ENCODE data around the gene WDFY4.

DNA sequence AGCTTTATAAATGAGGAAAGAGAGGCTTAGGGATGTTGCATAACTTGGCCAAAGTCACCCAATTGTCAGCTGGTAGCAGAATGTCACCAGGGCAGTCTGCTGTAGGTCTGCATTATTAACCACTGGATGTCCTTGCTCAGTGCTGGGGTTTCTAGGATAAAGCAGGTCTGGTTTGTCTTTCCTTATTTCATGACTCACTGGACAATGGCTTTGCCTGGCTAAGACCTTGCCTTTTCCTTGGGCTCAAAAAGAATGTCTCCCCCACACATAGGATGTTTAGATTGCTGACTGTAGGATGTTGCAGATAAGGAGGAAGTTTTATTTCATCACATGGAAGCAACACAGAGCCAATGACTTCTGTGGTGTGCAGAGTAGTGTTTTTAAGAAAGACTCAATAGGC, 29.4 kb downstream of the WDFY4 start:
- TF ChIP-seq, protein P1, sequence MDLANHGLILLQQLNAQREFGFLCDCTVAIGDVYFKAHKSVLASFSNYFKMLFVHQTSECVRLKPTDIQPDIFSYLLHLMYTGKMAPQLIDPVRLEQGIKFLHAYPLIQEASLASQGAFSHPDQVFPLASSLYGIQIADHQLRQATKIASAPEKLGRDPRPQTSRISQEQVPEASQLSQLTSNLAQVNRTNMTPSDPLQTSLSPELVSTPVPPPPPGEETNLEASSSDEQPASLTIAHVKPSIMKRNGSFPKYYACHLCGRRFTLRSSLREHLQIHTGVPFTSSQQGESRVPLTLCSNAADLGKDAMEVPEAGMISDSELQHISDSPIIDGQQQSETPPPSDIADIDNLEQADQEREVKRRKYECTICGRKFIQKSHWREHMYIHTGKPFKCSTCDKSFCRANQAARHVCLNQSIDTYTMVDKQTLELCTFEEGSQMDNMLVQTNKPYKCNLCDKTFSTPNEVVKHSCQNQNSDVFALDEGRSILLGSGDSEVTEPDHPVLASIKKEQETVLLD (CRISPR knock-in tag; IDR thresholded peaks at IDR 0.05; ENCODE audit: low read depth), result no peak
- TF ChIP-seq ZNF781 (CRISPR knock-in tag; IDR thresholded peaks at IDR 0.05; ENCODE audit: borderline replicate concordance, not compliant biosample characterization), result no peak
- TF ChIP-seq, protein P2, sequence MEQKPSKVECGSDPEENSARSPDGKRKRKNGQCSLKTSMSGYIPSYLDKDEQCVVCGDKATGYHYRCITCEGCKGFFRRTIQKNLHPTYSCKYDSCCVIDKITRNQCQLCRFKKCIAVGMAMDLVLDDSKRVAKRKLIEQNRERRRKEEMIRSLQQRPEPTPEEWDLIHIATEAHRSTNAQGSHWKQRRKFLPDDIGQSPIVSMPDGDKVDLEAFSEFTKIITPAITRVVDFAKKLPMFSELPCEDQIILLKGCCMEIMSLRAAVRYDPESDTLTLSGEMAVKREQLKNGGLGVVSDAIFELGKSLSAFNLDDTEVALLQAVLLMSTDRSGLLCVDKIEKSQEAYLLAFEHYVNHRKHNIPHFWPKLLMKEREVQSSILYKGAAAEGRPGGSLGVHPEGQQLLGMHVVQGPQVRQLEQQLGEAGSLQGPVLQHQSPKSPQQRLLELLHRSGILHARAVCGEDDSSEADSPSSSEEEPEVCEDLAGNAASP (CRISPR knock-in tag; IDR thresholded peaks at IDR 0.05; ENCODE audit: borderline replicate concordance), result no peak
- TF ChIP-seq NFE2L2 (IDR thresholded peaks at IDR 0.05; ENCODE audit: low read length), result no peak
- TF ChIP-seq, protein P3, sequence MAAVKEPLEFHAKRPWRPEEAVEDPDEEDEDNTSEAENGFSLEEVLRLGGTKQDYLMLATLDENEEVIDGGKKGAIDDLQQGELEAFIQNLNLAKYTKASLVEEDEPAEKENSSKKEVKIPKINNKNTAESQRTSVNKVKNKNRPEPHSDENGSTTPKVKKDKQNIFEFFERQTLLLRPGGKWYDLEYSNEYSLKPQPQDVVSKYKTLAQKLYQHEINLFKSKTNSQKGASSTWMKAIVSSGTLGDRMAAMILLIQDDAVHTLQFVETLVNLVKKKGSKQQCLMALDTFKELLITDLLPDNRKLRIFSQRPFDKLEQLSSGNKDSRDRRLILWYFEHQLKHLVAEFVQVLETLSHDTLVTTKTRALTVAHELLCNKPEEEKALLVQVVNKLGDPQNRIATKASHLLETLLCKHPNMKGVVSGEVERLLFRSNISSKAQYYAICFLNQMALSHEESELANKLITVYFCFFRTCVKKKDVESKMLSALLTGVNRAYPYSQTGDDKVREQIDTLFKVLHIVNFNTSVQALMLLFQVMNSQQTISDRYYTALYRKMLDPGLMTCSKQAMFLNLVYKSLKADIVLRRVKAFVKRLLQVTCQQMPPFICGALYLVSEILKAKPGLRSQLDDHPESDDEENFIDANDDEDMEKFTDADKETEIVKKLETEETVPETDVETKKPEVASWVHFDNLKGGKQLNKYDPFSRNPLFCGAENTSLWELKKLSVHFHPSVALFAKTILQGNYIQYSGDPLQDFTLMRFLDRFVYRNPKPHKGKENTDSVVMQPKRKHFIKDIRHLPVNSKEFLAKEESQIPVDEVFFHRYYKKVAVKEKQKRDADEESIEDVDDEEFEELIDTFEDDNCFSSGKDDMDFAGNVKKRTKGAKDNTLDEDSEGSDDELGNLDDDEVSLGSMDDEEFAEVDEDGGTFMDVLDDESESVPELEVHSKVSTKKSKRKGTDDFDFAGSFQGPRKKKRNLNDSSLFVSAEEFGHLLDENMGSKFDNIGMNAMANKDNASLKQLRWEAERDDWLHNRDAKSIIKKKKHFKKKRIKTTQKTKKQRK (IDR thresholded peaks at IDR 0.05; ENCODE audit: low read length), result no peak
- no peak for TF ChIP-seq ZBTB21 (CRISPR knock-in tag; IDR thresholded peaks at IDR 0.05)
- TF ChIP-seq NCOA2 (CRISPR knock-in tag; IDR thresholded peaks at IDR 0.05), result no peak
- no peak for TF ChIP-seq ZNF501 (CRISPR knock-in tag; IDR thresholded peaks at IDR 0.05)
- TF ChIP-seq, protein P4, sequence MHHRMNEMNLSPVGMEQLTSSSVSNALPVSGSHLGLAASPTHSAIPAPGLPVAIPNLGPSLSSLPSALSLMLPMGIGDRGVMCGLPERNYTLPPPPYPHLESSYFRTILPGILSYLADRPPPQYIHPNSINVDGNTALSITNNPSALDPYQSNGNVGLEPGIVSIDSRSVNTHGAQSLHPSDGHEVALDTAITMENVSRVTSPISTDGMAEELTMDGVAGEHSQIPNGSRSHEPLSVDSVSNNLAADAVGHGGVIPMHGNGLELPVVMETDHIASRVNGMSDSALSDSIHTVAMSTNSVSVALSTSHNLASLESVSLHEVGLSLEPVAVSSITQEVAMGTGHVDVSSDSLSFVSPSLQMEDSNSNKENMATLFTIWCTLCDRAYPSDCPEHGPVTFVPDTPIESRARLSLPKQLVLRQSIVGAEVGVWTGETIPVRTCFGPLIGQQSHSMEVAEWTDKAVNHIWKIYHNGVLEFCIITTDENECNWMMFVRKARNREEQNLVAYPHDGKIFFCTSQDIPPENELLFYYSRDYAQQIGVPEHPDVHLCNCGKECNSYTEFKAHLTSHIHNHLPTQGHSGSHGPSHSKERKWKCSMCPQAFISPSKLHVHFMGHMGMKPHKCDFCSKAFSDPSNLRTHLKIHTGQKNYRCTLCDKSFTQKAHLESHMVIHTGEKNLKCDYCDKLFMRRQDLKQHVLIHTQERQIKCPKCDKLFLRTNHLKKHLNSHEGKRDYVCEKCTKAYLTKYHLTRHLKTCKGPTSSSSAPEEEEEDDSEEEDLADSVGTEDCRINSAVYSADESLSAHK (CRISPR knock-in tag; IDR thresholded peaks at IDR 0.05; ENCODE audit: borderline replicate concordance), result no peak
- TF ChIP-seq, protein P5, sequence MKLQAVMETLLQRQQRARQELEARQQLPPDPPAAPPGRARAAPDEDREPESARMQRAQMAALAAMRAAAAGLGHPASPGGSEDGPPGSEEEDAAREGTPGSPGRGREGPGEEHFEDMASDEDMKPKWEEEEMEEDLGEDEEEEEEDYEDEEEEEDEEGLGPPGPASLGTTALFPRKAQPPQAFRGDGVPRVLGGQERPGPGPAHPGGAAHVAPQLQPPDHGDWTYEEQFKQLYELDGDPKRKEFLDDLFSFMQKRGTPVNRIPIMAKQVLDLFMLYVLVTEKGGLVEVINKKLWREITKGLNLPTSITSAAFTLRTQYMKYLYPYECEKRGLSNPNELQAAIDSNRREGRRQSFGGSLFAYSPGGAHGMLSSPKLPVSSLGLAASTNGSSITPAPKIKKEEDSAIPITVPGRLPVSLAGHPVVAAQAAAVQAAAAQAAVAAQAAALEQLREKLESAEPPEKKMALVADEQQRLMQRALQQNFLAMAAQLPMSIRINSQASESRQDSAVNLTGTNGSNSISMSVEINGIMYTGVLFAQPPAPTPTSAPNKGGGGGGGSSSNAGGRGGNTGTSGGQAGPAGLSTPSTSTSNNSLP (IDR thresholded peaks at IDR 0.05; ENCODE audit: low read depth, low read length), result no peak

Measured in HepG2 (cell line).